ENCODE measurements around the gene PHLDB3.

DNA sequence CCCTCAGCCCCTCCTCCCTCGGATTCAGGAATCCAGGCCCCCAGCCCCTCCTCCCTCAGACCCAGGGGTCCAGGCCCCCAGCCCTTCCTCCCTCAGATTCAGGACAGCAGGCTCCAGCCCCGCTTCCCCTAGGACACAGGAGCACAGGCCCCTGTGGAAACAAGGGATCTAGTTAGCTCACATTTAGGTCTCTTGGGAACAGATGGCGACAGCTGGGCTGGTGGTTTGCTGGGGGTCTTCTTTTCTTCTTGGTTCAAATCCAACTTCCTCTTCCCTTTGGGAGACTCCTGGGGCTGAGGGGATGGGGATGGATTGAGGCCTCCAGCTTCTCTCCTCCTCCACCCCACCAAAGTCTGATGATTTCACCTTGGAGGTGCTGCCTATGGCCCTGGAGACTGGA is 48.1 kb upstream of the PHLDB3 start:
- TF ChIP-seq, protein P1, sequence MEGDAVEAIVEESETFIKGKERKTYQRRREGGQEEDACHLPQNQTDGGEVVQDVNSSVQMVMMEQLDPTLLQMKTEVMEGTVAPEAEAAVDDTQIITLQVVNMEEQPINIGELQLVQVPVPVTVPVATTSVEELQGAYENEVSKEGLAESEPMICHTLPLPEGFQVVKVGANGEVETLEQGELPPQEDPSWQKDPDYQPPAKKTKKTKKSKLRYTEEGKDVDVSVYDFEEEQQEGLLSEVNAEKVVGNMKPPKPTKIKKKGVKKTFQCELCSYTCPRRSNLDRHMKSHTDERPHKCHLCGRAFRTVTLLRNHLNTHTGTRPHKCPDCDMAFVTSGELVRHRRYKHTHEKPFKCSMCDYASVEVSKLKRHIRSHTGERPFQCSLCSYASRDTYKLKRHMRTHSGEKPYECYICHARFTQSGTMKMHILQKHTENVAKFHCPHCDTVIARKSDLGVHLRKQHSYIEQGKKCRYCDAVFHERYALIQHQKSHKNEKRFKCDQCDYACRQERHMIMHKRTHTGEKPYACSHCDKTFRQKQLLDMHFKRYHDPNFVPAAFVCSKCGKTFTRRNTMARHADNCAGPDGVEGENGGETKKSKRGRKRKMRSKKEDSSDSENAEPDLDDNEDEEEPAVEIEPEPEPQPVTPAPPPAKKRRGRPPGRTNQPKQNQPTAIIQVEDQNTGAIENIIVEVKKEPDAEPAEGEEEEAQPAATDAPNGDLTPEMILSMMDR (IDR thresholded peaks at IDR 0.05): no peak
- no peak for TF ChIP-seq POLR2A (IDR thresholded peaks at IDR 0.05)
